Ishikawa (cell line): Measurements from ENCODE around the gene DDX42.

Experiments used
- CEBPB ChIP-seq: IDR thresholded peaks from 2 replicates; pipeline ENCODE4 v1.6.1; 2012
- CREB1 ChIP-seq: IDR thresholded peaks from 2 replicates; pipeline ENCODE4 v1.6.1; 2012; ENCODE audit warnings: low read depth
- EGR1 ChIP-seq: IDR thresholded peaks from 2 replicates; pipeline ENCODE4 v1.6.1; 2012
- EP300 ChIP-seq: IDR thresholded peaks from 2 replicates; pipeline ENCODE4 v1.6.1; 2012; ENCODE audit warnings: borderline replicate concordance
- FOXM1 ChIP-seq: IDR thresholded peaks from 2 replicates; pipeline ENCODE4 v1.6.1; 2012; ENCODE audit warnings: low read depth, borderline replicate concordance
- MAX ChIP-seq: IDR thresholded peaks from 2 replicates; pipeline ENCODE4 v1.6.1; 2012
- NFIC ChIP-seq: IDR thresholded peaks from 2 replicates; pipeline ENCODE4 v1.6.1; 2012
- RAD21 ChIP-seq: IDR thresholded peaks from 2 replicates; pipeline ENCODE4 v1.6.1; 2012; ENCODE audit warnings: low read depth
- REST ChIP-seq: IDR thresholded peaks from 2 replicates; pipeline ENCODE4 v1.6.1; 2012; ENCODE audit warnings: low read depth, mild to moderate bottlenecking
- TAF1 ChIP-seq: IDR thresholded peaks from 2 replicates; pipeline ENCODE4 v1.6.1; 2012; ENCODE audit warnings: low read depth, mild to moderate bottlenecking
- TEAD4 ChIP-seq: IDR thresholded peaks from 2 replicates; pipeline ENCODE4 v1.6.1; 2012
- YY1 ChIP-seq: IDR thresholded peaks from 2 replicates; pipeline ENCODE4 v1.6.1; 2012; ENCODE audit warnings: low read depth
- ZBTB7A ChIP-seq: IDR thresholded peaks from 2 replicates; pipeline ENCODE4 v1.6.1; 2012; ENCODE audit warnings: low read depth

- TF ChIP-seq CEBPB: no peak
- TF ChIP-seq MAX: no peak
- no peak for TF ChIP-seq CREB1
- TF ChIP-seq EP300: no peak
- no peak for TF ChIP-seq REST
- TF ChIP-seq TEAD4: no peak
- TF ChIP-seq RAD21: no peak
- no peak for TF ChIP-seq TAF1
- TF ChIP-seq FOXM1: no peak
- TF ChIP-seq YY1: no peak
- no peak for TF ChIP-seq EGR1
- no peak for TF ChIP-seq ZBTB7A
- TF ChIP-seq NFIC: no peak
These were observed 6.5 kb downstream of the DDX42 start for GRCh38 chr17:63780507-63780906.
